Measurements from ENCODE around the gene SFRP4. TPM values are rescaled to one million over a fixed set of nuclear protein-coding genes. Genes with fewer than 3 reads are reported as not detected.

Gene SFRP4
- total and polyA plus RNA-seq, 5 donors, result 2.2 to 3.8 (median 3.5) TPM

DNA sequence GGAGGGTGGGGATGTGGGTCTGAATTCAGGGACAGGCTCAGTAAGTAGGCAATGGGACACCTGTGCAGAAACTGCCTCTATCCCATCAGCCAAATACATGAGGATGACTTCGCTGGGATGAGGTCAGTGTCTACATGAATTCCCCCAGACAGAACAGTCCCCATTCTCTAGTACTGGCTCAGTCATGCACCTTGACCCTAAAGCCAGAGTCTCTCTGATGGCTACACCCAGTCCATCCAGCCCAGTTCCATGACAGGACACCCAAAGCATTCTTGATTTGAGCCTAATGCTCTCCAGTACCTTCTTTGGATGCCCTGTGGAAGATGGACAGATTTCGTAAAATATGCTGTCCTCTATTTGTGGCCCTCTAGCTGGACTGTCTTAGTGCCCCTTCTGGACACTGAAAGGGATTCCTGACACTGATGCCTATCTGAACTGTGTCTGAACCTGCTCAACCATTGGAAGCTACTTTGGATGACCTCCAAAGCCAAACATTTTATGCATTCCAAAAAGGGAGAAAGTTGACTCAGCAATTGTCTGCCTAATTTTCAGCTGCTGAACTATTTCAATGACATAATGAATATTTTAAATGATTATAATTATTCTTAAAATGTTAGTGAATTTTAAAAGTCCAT, 14.6 kb downstream of the SFRP4 start:
- DNase-seq, result no peak
- ATAC-seq, result peak; percentile 45 to 62
- H3K27me3 ChIP-seq (ENCODE audit: control insufficient read depth, insufficient read depth), result no peaks in the 10 kb centered on the region
- H3K27ac ChIP-seq (ENCODE audit: low read length), result no peak overlapping the region
- WGBS, result 92% methylated on average over 2 of the region's 2 CpGs
- no peak overlapping the region for H3K4me3 ChIP-seq (ENCODE audit: low read length)
- intact Hi-C loops (cut with DNase I), result loop anchor here in 3 of 4 donors (5.0 to 10.0 kb wide), 3 partner anchors 203 to 323 kb away; no protein-coding TSS in a partner anchor
- H3K9me3 ChIP-seq (ENCODE audit: control insufficient read depth, low read length), result no peaks in the 10 kb centered on the region
- H3K4me1 ChIP-seq (ENCODE audit: control insufficient read depth, insufficient read depth, low read length), result no peaks in the 10 kb centered on the region

GRCh38 chr7:37901236-37901827, 15.3 kb downstream of the SFRP4 start:
- no peak for DNase-seq
- peak; percentile 47 to 55 for ATAC-seq
- no peaks in the 10 kb centered on the region for H3K27me3 ChIP-seq (ENCODE audit: control insufficient read depth, insufficient read depth)
- intact Hi-C loops (cut with DNase I), result loop anchor here in 3 of 4 donors (5.0 to 10.0 kb wide), 3 partner anchors 203 to 323 kb away; no protein-coding TSS in a partner anchor
- no peak overlapping the region for H3K27ac ChIP-seq (ENCODE audit: low read length)
- no peaks in the 10 kb centered on the region for H3K4me1 ChIP-seq (ENCODE audit: control insufficient read depth, insufficient read depth, low read length)
- 18% methylated on average over 6 of the region's 6 CpGs for WGBS
- H3K9me3 ChIP-seq (ENCODE audit: control insufficient read depth, low read length), result no peaks in the 10 kb centered on the region
- no peak overlapping the region for H3K4me3 ChIP-seq (ENCODE audit: low read length)

DNA sequence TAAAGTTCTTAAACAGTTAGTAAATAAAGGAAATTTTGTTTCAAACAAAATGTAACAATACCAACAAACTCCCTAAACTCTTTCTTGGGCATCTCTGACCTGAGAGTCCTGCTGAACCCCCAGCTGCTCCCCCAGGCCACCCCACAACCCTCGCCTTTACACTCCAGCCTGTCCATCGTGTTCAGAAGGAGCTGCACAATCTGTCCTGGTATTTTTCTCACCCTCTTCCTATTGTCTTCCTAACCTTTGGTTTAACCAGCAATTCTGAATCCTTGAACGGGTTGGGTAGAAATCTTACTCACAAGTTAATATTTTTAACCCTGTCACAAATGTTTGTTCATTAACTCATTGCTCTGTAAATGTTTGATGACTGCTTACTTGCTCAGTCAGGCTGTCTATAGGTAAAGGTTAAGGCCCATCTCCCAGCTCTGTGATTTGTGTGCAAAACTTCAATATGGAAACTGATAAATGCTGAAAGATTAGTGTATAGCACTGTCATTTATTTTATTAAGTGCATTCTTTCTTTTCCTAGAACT, 16.8 kb downstream of the SFRP4 start:
- intact Hi-C loops (cut with DNase I), result loop anchor here in 3 of 4 donors (5.0 to 10.0 kb wide), 3 partner anchors 205 to 325 kb away; no protein-coding TSS in a partner anchor
- 71% methylated on average over 3 of the region's 3 CpGs for WGBS

DNA sequence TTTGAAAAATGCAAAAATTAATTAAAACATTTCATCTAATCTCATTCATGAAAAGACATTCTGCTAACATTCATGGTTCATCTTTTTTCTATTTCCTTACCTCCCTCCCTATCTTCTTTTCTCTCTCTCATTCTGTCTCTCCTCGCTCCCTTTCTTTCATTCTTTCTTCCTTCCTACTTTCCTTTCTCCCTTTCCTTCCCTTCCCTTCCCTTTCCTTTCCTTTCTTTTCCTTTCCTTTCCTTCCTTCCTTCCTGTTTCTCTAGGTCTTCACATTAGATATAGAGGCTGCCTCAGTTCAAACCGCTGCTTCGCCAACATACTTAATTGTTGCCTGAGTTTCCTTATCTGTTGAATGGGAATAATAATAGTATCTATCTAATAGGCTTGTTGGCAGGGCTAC, 21.9 kb downstream of the SFRP4 start:
- H3K27ac ChIP-seq (ENCODE audit: low read length), result no peak overlapping the region
- H3K4me3 ChIP-seq (ENCODE audit: low read length), result no peak overlapping the region
- H3K9me3 ChIP-seq (ENCODE audit: control insufficient read depth, low read length), result no peaks in the 10 kb centered on the region
- DNase-seq (no peak), ATAC-seq (no peak)
- no peaks in the 10 kb centered on the region for H3K4me1 ChIP-seq (ENCODE audit: control insufficient read depth, insufficient read depth, low read length)
- no peaks in the 10 kb centered on the region for H3K27me3 ChIP-seq (ENCODE audit: control insufficient read depth, insufficient read depth)
- intact Hi-C loops (cut with DNase I), result no loop called here
- 66% methylated on average over 3 of the region's 3 CpGs for WGBS

More for the DNA sequence above, 16.8 kb downstream of the SFRP4 start:
- Histone ChIP-seq H3K27ac (ENCODE audit: low read length) (no peak overlapping the region), H3K4me1 (ENCODE audit: control insufficient read depth, insufficient read depth, low read length) (no peaks in the 10 kb centered on the region), H3K9me3 (ENCODE audit: control insufficient read depth, low read length) (no peaks in the 10 kb centered on the region), H3K27me3 (ENCODE audit: control insufficient read depth, insufficient read depth) (no peaks in the 10 kb centered on the region), H3K4me3 (ENCODE audit: low read length) (no peak overlapping the region)
- no peak for DNase-seq
- ATAC-seq, result no peak

DNA sequence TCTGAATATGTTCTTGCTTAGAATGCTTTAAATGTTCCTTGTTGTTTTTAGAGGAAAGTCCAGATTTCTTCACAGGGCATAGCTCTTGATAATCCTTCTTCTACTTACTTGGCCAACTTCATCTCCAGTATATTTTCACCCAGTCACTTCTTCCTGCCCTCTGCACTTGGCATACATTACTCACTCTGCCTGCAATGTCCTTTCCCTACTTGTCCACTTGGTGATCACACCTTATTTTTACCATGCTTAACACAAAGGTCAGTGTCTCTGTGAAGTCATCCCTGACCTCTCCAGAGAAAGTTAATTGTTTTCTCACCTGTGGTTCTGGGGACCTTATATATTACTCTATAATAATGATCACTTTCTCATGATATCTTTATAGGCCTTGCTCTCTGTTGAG, 23.3 kb downstream of the SFRP4 start:
- intact Hi-C loops (cut with DNase I), result no loop called here
- Histone ChIP-seq H3K27me3 (ENCODE audit: control insufficient read depth, insufficient read depth) (no peaks in the 10 kb centered on the region), H3K27ac (ENCODE audit: low read length) (no peak overlapping the region), H3K4me3 (ENCODE audit: low read length) (no peak overlapping the region), H3K4me1 (ENCODE audit: control insufficient read depth, insufficient read depth, low read length) (no peaks in the 10 kb centered on the region), H3K9me3 (ENCODE audit: control insufficient read depth, low read length) (no peaks in the 10 kb centered on the region)
- DNase-seq, result no peak
- no peak for ATAC-seq

DNA sequence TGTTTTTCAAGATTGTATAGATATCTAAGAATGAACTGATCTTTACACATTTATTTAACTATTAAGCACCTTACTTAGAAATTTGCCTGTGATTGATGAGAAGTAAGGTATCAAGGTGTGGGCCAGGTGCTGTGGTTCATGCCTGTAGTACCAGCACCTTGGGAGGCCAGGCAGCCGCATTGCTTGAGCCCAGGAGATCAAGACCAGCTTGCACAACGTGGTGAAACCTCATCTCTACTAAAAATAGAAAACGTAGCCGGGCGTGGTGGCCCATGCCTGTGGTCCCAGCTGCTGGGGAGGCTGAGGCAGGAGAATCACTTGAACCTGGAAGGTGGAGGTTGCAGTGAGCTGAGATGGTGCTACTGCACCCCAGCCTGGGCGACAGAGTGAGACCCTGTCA, 34.5 kb downstream of the SFRP4 start:
- H3K27me3 ChIP-seq (ENCODE audit: control insufficient read depth, insufficient read depth), result no peaks in the 10 kb centered on the region
- intact Hi-C loops (cut with DNase I), result no loop called here
- no peak overlapping the region for H3K4me3 ChIP-seq (ENCODE audit: low read length)
- 88% methylated on average over 6 of the region's 6 CpGs for WGBS
- H3K27ac ChIP-seq (ENCODE audit: low read length), result no peak overlapping the region
- ATAC-seq (no peak), DNase-seq (no peak)
- H3K4me1 ChIP-seq (ENCODE audit: control insufficient read depth, insufficient read depth, low read length), result no peaks in the 10 kb centered on the region
- H3K9me3 ChIP-seq (ENCODE audit: control insufficient read depth, low read length), result no peaks in the 10 kb centered on the region

Other genes starting within 250 kb of the SFRP4 start
- under 1 TPM in 2 of 4 donors, not detected in 2; 0.66 to 0.79 TPM for gene GPR141, start 233.1 kb downstream of the SFRP4 start, total RNA-seq
- gene GPR141, start 233.1 kb downstream of the SFRP4 start, polyA plus RNA-seq, result not detected
- gene NME8, start 68.2 kb downstream of the SFRP4 start, total RNA-seq, result not detected
- gene NME8, start 68.2 kb downstream of the SFRP4 start, polyA plus RNA-seq, result not detected
- gene EPDR1, start 3.8 kb upstream of the SFRP4 start, total RNA-seq, result 10 to 100 TPM; 19.7 to 24.0 (median 22.9) TPM
- gene EPDR1, start 3.8 kb upstream of the SFRP4 start, polyA plus RNA-seq, result 13.9 TPM